Tibial nerve (tissue), 4 donors: ENCODE results near the gene MLLT1. TPM values are rescaled to one million over a fixed set of nuclear protein-coding genes. Genes with fewer than 3 reads are reported as not detected.

Source experiments
- DNase-seq, 2 donors: peaks; one replicate each; pipeline ENCODE4 v3.0.0-alpha.2; 2019; ENCODE audit warnings: low spot score in 2 of 2
- H3K27ac ChIP-seq, 4 donors: fragments of 200-600 bp; sonication (generic) in 3 of 4; one replicate each; pipeline ENCODE4 v1.5.1; 2017 to 2019; ENCODE audit warnings: mild to moderate bottlenecking in 1 of 4
- H3K27me3 ChIP-seq, 2 donors: fragments of 200-600 bp; sonication (generic) in 1 of 2; one replicate each; pipeline versions ENCODE4 v1.5.1 to v1.6.0; 2017 to 2019
- H3K36me3 ChIP-seq, 3 donors: fragments of 200-600 bp; sonication (generic); one replicate each; pipeline ENCODE4 v1.5.1; 2018 to 2019
- H3K4me1 ChIP-seq, 4 donors: fragments of 200-600 bp; sonication (generic) in 3 of 4; one replicate each; pipeline ENCODE4 v1.5.1; 2017 to 2019
- H3K4me3 ChIP-seq, 4 donors: fragments of 200-600 bp; sonication (generic) in 3 of 4; one replicate each; pipeline ENCODE4 v1.5.1; 2017 to 2019; ENCODE audit warnings: mild to moderate bottlenecking in 1 of 4, moderate library complexity in 1 of 4
- H3K9me3 ChIP-seq, 4 donors: fragments of 200-600 bp; sonication (generic) in 3 of 4; one replicate each; pipeline ENCODE4 v1.5.1; 2017 to 2019
- EP300 ChIP-seq, 2 donors: sonication (generic); formaldehyde crosslinking; IDR thresholded peaks; one replicate each; pipeline ENCODE4 v1.6.1; 2017; ENCODE audit warnings: antibody characterized with exemption in 2 of 2, mild to moderate bottlenecking in 1 of 2
- POLR2A ChIP-seq, 2 donors: fragments of 450-650 bp; IDR thresholded peaks; one replicate each; pipeline ENCODE4 v1.6.1; 2017; ENCODE audit warnings: antibody characterized with exemption in 2 of 2, mild to moderate bottlenecking in 2 of 2, moderate library complexity in 2 of 2
- WGBS, 2 donors: methylation state at CpG; one replicate each; pipeline ENCODE4 v1.1.5; 2018; 5-methylcytosine and 5-hydroxymethylcytosine counted together
- total RNA-seq, 4 donors: library from RNA; depleted of rRNA; stranded (reverse); fragments of >200 nt; gene quantifications; one replicate each; pipeline ENCODE4 v1.1.0, GENCODE V29; 2016
- TF ChIP-seq, protein P1 (sequence below), 5 experiments: fragments of 200-600 bp in 3 of 5; fragments of 450-650 bp in 2 of 5; sonication (generic) in 3 of 5; IDR thresholded peaks; one replicate each; pipeline ENCODE4 v1.5.1; 2016 to 2019; ENCODE audit warnings: antibody characterized with exemption in 5 of 5, mild to moderate bottlenecking in 3 of 5, moderate library complexity in 2 of 5

Gene MLLT1
- total RNA-seq, 4 donors from 2014 or later = 15.1 to 42.0 (median 19.9) TPM

DNA sequence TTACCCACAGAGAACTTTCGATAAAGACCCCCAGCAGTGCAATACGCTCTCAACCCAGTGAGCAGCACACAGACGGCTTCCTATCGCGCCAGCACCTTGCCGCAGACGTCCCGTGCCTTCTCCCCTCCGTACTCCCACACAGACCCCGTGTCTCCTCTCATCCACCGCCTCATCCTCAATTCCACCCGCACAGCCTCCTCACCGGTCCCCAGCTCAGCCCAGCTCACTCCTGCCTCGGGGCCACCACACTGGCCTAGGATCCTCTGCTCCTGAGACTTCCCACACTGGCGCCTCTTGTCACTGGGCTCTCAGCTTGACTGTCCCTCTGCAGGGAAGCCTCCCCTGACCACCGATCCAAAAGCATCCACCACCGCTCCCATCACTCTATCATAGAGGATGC is 9.0 kb downstream of the MLLT1 start:
- H3K9me3 ChIP-seq = no peaks in the 10 kb centered on the region
- no peak for DNase-seq
- 88% methylated on average over 17 of the region's 17 CpGs for WGBS, 2 donors
- H3K36me3 ChIP-seq = peaks cover 0 to 33% (median 0%) of the 10 kb centered on the region in 3 donors
- TF ChIP-seq EP300 (IDR thresholded peaks at IDR 0.05) = no peak
- TF ChIP-seq POLR2A (IDR thresholded peaks at IDR 0.05) = no peak
- TF ChIP-seq, protein P1, sequence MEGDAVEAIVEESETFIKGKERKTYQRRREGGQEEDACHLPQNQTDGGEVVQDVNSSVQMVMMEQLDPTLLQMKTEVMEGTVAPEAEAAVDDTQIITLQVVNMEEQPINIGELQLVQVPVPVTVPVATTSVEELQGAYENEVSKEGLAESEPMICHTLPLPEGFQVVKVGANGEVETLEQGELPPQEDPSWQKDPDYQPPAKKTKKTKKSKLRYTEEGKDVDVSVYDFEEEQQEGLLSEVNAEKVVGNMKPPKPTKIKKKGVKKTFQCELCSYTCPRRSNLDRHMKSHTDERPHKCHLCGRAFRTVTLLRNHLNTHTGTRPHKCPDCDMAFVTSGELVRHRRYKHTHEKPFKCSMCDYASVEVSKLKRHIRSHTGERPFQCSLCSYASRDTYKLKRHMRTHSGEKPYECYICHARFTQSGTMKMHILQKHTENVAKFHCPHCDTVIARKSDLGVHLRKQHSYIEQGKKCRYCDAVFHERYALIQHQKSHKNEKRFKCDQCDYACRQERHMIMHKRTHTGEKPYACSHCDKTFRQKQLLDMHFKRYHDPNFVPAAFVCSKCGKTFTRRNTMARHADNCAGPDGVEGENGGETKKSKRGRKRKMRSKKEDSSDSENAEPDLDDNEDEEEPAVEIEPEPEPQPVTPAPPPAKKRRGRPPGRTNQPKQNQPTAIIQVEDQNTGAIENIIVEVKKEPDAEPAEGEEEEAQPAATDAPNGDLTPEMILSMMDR (IDR thresholded peaks at IDR 0.05) = no peak
- no peak overlapping the region for H3K4me3 ChIP-seq
- peaks cover 0 to 90% (median 48%) of the 10 kb centered on the region in 4 donors for H3K4me1 ChIP-seq
- no peaks in the 10 kb centered on the region for H3K27me3 ChIP-seq
- H3K27ac ChIP-seq = peak overlapping the region in 3 of 4 donors; percentile 49 to 93 (median 89)

DNA sequence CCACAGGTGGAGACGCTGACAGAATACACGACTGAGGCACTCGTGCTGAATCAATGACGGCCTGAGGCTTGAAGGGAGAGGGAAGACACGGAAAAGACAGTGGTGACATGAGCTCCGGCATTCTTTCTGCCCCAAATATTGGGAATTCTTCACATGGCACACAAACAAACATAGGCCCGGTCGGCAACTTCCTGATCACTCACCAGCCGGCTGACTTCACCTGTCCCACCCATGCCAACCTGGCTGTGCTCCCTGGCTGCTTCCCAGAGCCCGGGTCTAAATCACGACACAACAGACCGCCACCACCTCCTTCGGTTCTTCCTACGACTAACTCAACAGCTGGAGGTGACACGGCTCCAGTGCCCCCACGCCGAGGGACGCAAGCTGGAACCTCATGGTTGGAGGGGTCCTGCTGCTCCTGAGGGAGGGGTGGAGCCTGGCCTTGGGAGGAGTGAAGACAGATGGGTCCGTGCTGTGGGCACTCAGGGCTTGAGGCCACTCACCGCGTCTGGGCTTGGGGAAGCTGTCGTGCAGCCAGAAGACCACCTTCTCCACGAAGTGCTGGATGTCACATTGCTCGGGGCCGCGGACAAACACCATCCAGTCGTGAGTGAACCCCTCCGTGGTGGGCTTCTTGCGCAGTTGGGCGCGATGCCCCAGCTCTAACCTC is 9.6 kb downstream of the MLLT1 start:
- Histone ChIP-seq H3K4me1 (peaks cover 0 to 90% (median 42%) of the 10 kb centered on the region in 4 donors), H3K27ac (peak overlapping the region in 2 of 4 donors; percentile 8 to 89)

DNA sequence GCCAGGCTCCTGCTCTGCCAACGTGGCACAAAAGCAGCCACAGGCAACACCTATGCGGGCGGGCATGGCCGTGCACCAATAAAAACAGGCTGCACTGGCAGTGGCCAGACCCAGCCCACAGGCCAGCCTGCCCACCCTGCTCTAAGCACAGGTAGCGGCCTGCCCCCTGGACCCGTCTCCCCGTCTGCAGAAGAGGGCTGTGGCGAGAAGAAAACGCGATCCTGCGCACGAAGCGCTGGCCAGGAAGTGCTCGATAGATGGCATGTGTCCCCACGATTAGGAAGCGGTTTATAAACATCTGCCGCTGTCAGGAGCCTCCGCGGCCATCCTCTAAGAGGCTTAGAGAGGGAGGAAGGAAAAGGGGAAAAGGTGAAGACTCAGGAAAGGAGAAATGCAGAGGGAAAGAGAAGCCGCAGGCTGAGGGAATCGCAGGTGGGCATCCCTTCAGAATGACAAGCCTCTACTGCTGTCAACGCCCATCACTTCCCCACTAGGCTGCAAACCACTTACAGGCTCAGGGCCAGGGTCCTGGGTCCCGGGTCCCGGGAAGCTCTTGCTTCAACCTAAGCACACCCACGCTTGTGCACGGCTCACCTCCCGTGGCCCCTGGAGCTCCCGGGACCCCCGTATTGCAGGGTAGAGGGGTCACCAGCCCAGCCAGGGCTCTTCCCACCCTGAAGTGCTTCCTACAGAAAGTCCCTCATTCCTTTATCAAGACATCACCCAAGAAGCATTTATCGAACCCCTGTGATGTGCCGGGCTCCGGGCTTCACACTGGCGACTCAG is 10.5 kb downstream of the MLLT1 start:
- no peaks in the 10 kb centered on the region for H3K27me3 ChIP-seq
- TF ChIP-seq, protein P1 (IDR thresholded peaks at IDR 0.05) = no peak
- no peak for TF ChIP-seq POLR2A (IDR thresholded peaks at IDR 0.05)
- TF ChIP-seq EP300 (IDR thresholded peaks at IDR 0.05) = no peak
- no peak for DNase-seq
- H3K36me3 ChIP-seq = peaks cover 0 to 40% (median 0%) of the 10 kb centered on the region in 3 donors
- H3K9me3 ChIP-seq = no peaks in the 10 kb centered on the region
- peak overlapping the region in 2 of 4 donors; percentile 34 to 50 for H3K27ac ChIP-seq
- H3K4me1 ChIP-seq = peaks cover 0 to 88% (median 34%) of the 10 kb centered on the region in 4 donors
- WGBS, 2 donors = 83 to 86% methylated on average over 29 to 33 of the region's 33 CpGs
- H3K4me3 ChIP-seq = no peak overlapping the region

More for the DNA sequence above, 9.6 kb downstream of the MLLT1 start:
- no peak overlapping the region for H3K4me3 ChIP-seq
- DNase-seq = no peak
- TF ChIP-seq, protein P1 (IDR thresholded peaks at IDR 0.05) = no peak
- TF ChIP-seq POLR2A (IDR thresholded peaks at IDR 0.05) (no peak), EP300 (IDR thresholded peaks at IDR 0.05) (no peak)
- no peaks in the 10 kb centered on the region for H3K9me3 ChIP-seq
- 91 to 93% methylated on average over 27 to 31 of the region's 31 CpGs for WGBS, 2 donors
- H3K36me3 ChIP-seq = peaks cover 0 to 39% (median 0%) of the 10 kb centered on the region in 3 donors
- H3K27me3 ChIP-seq = no peaks in the 10 kb centered on the region

DNA sequence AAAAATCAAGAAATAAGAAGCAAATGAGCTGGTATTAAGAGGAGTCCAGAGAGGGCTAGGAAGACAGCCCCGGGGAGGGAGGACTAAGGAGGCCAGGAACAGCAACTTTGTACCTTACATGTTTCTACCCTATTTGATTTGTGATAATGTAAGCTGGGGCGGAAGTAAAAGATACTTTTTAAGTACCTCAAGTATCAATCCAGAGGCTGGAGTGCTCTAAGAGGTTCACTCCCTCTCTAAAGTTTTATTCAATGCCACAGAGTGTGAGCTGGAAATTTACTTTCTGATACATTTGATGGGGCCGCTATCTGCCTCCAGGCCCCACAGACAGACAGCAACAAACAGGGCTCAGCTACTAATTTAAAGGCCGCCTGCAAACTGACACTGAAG is 11.4 kb downstream of the MLLT1 start:
- no peak for DNase-seq
- no peak overlapping the region for H3K4me3 ChIP-seq
- peak overlapping the region in 2 of 4 donors; percentile 46 to 50 for H3K27ac ChIP-seq
- H3K27me3 ChIP-seq = no peaks in the 10 kb centered on the region
- peaks cover 0 to 88% (median 35%) of the 10 kb centered on the region in 4 donors for H3K4me1 ChIP-seq
- H3K36me3 ChIP-seq = peaks cover 0 to 42% (median 0%) of the 10 kb centered on the region in 3 donors
- no peaks in the 10 kb centered on the region for H3K9me3 ChIP-seq
- no peak for TF ChIP-seq EP300 (IDR thresholded peaks at IDR 0.05)
- TF ChIP-seq, protein P1 (IDR thresholded peaks at IDR 0.05) = no peak
- 92 to 94% methylated on average over 4 of the region's 4 CpGs for WGBS, 2 donors
